ENCODE measurements around the gene HCCS. TPM values are rescaled to one million over a fixed set of nuclear protein-coding genes. Genes with fewer than 3 reads are reported as not detected.

Gene HCCS
- 54.3 and 59.6 TPM in 2 replicates for total RNA-seq (2014; rRNA removed; shearing (Covaris generic))

- DNase-seq (ENCODE audit: low spot score): peak; percentile 85
Observed at GRCh38 chrX:11111037-11111851, at the start of gene HCCS. HCCS (plus strand) TSS chrX:11111332; CDS start chrX:11112061, 729 bp downstream.

GRCh38 chrX:11064276-11064675 is 46.9 kb upstream of the HCCS start:
- DNase-seq (ENCODE audit: low spot score): no peak

GRCh38 chrX:11064851-11065600 is 46.1 kb upstream of the HCCS start:
- peak; percentile 45 for DNase-seq (ENCODE audit: low spot score)

- no peak for DNase-seq (ENCODE audit: low spot score)
Observed at GRCh38 chrX:11066812-11067211, 44.3 kb upstream of the HCCS start.

- no peak for DNase-seq (ENCODE audit: low spot score)
Observed at GRCh38 chrX:11073381-11073780, 37.8 kb upstream of the HCCS start.

- no peak for DNase-seq (ENCODE audit: low spot score)
Observed at GRCh38 chrX:11080741-11081305, 30.3 kb upstream of the HCCS start.

- no peak for DNase-seq (ENCODE audit: low spot score)
Observed at GRCh38 chrX:11081511-11081910, 29.6 kb upstream of the HCCS start.

- no peak for DNase-seq (ENCODE audit: low spot score)
Observed at GRCh38 chrX:11085305-11085704, 25.8 kb upstream of the HCCS start.

GRCh38 chrX:11089802-11090201 is 21.3 kb upstream of the HCCS start:
- no peak for DNase-seq (ENCODE audit: low spot score)

GRCh38 chrX:11097933-11098332 is 13.2 kb upstream of the HCCS start:
- no peak for DNase-seq (ENCODE audit: low spot score)

- DNase-seq (ENCODE audit: low spot score): no peak
Observed at GRCh38 chrX:11099465-11099864, 11.7 kb upstream of the HCCS start.

GRCh38 chrX:11100281-11101035 is 10.7 kb upstream of the HCCS start:
- DNase-seq (ENCODE audit: low spot score): peak; percentile 62

GRCh38 chrX:11103006-11103405 is 8.1 kb upstream of the HCCS start:
- DNase-seq (ENCODE audit: low spot score): no peak

- DNase-seq (ENCODE audit: low spot score): no peak
Observed at GRCh38 chrX:11103751-11104150, 7.4 kb upstream of the HCCS start.

- peak; percentile 55 for DNase-seq (ENCODE audit: low spot score)
Observed at GRCh38 chrX:11105080-11105479, 6.1 kb upstream of the HCCS start.

GRCh38 chrX:11108253-11108941 is 2.7 kb upstream of the HCCS start:
- no peak for DNase-seq (ENCODE audit: low spot score)

- no peak for DNase-seq (ENCODE audit: low spot score)
Observed at GRCh38 chrX:11109968-11110367, 1.2 kb upstream of the HCCS start.

- DNase-seq (ENCODE audit: low spot score): no peak
Observed at GRCh38 chrX:11111947-11112346, 815 bp downstream of the HCCS start.

- DNase-seq (ENCODE audit: low spot score): no peak
Observed at GRCh38 chrX:11113731-11114130, 2.6 kb downstream of the HCCS start.

GRCh38 chrX:11117745-11118144 is 6.6 kb downstream of the HCCS start:
- DNase-seq (ENCODE audit: low spot score): no peak

- DNase-seq (ENCODE audit: low spot score): no peak
Observed at GRCh38 chrX:11119313-11119943, 8.3 kb downstream of the HCCS start.

All from A172 (cell line).